ENCODE results near the gene APBB2. TPM values are rescaled to one million over a fixed set of nuclear protein-coding genes. Genes with fewer than 3 reads are reported as not detected.

The APBB2 gene
- total and polyA plus RNA-seq, 2 experiments from 2014 or later, result 35.8 to 74.8 TPM

DNA sequence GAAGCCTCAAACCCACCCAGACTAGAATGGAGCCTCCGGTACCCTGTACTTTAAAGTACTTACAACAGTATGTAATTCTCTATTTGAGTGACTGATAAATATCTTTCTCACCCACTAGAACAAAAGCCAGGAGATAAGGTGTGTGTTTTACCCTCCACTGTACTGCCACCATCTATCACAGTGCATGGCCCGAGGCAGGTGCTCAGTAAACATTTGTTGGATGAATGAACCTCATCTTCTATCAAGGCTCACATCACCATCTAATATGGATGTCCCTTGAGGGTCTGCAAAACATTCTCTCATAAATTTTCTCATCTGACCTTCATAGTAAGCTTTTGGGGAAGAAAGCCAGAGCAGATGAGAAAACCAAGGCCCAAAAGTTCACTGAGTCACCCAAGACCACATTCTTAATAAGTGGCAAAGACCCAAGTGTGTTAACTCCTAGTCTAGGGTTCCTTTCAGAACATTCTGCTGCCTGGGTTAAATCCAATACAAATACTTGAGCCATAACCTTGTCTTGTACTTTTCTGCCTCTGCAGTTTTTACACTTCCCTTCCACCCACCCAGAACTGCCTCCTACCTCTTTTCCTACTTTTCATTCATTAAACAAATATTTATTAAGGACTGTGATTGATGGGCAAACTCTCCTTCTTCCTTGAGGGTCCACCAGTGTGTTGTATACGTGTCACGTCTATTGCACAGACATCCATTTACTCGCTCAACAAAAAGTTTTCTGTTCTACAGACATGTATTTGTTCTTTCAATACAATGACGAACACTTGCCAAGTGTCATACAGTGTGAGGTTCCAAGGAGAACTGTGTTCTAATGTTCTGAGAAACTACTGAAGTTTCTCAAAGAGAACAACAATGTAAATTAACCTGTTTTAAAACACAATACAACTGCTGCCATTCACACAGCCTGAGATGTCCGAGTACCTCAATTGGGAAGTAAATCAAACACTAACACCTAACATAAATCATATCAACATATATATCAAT, 35.7 kb downstream of the APBB2 start (continued):
- TF ChIP-seq, protein P1, sequence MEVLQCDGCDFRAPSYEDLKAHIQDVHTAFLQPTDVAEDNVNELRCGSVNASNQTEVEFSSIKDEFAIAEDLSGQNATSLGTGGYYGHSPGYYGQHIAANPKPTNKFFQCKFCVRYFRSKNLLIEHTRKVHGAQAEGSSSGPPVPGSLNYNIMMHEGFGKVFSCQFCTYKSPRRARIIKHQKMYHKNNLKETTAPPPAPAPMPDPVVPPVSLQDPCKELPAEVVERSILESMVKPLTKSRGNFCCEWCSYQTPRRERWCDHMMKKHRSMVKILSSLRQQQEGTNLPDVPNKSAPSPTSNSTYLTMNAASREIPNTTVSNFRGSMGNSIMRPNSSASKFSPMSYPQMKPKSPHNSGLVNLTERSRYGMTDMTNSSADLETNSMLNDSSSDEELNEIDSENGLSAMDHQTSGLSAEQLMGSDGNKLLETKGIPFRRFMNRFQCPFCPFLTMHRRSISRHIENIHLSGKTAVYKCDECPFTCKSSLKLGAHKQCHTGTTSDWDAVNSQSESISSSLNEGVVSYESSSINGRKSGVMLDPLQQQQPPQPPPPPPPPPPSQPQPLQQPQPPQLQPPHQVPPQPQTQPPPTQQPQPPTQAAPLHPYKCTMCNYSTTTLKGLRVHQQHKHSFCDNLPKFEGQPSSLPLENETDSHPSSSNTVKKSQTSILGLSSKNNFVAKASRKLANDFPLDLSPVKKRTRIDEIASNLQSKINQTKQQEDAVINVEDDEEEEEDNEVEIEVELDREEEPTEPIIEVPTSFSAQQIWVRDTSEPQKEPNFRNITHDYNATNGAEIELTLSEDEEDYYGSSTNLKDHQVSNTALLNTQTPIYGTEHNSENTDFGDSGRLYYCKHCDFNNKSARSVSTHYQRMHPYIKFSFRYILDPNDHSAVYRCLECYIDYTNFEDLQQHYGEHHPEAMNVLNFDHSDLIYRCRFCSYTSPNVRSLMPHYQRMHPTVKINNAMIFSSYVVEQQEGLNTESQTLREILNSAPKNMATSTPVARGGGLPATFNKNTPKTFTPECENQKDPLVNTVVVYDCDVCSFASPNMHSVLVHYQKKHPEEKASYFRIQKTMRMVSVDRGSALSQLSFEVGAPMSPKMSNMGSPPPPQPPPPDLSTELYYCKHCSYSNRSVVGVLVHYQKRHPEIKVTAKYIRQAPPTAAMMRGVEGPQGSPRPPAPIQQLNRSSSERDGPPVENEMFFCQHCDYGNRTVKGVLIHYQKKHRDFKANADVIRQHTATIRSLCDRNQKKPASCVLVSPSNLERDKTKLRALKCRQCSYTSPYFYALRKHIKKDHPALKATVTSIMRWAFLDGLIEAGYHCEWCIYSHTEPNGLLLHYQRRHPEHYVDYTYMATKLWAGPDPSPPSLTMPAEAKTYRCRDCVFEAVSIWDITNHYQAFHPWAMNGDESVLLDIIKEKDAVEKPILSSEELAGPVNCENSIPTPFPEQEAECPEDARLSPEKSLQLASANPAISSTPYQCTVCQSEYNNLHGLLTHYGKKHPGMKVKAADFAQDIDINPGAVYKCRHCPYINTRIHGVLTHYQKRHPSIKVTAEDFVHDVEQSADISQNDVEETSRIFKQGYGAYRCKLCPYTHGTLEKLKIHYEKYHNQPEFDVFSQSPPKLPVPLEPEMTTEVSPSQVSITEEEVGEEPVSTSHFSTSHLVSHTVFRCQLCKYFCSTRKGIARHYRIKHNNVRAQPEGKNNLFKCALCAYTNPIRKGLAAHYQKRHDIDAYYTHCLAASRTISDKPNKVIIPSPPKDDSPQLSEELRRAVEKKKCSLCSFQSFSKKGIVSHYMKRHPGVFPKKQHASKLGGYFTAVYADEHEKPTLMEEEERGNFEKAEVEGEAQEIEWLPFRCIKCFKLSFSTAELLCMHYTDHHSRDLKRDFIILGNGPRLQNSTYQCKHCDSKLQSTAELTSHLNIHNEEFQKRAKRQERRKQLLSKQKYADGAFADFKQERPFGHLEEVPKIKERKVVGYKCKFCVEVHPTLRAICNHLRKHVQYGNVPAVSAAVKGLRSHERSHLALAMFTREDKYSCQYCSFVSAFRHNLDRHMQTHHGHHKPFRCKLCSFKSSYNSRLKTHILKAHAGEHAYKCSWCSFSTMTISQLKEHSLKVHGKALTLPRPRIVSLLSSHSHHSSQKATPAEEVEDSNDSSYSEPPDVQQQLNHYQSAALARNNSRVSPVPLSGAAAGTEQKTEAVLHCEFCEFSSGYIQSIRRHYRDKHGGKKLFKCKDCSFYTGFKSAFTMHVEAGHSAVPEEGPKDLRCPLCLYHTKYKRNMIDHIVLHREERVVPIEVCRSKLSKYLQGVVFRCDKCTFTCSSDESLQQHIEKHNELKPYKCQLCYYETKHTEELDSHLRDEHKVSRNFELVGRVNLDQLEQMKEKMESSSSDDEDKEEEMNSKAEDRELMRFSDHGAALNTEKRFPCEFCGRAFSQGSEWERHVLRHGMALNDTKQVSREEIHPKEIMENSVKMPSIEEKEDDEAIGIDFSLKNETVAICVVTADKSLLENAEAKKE (CRISPR knock-in tag; IDR thresholded peaks at IDR 0.05), result no peak
- no peak for TF ChIP-seq ETS1 (IDR thresholded peaks at IDR 0.05)
- TF ChIP-seq EZH2 (IDR thresholded peaks at IDR 0.05; ENCODE audit: low read depth, unreplicated experiment), result no peak
- TF ChIP-seq ZNF114 (CRISPR knock-in tag; IDR thresholded peaks at IDR 0.05), result no peak
- TF ChIP-seq POLR2AphosphoS5 (IDR thresholded peaks at IDR 0.05; ENCODE audit: low read depth), result no peak

- no peaks in the 10 kb centered on the region for H3F3A ChIP-seq (replicated peaks; ENCODE audit: low read depth)
- H3K79me2 ChIP-seq (replicated peaks; ENCODE audit: insufficient read depth), result peaks cover 75% of the 10 kb centered on the region
- no peaks in the 10 kb centered on the region for H3K36me3 Mint-ChIP-seq (ENCODE audit: low read depth)
- DNase-seq (ENCODE audit: low spot score) (no peak), ATAC-seq (no peak)
- H3K4me3 ChIP-seq, result no peak overlapping the region
- H4K20me1 ChIP-seq (replicated peaks; ENCODE audit: insufficient read depth), result no peaks in the 10 kb centered on the region
- H2AFZ ChIP-seq, result no peak overlapping the region
- no peak for TF ChIP-seq POLR2AphosphoS5 (IDR thresholded peaks at IDR 0.05; ENCODE audit: low read depth)
- TF ChIP-seq CREB1 (CRISPR knock-in tag; IDR thresholded peaks at IDR 0.05; ENCODE audit: low read depth), result no peak
- no peak for TF ChIP-seq EZH2phosphoT487 (IDR thresholded peaks at IDR 0.05; ENCODE audit: unreplicated experiment)
- H3K27me3 ChIP-seq (ENCODE audit: insufficient read depth), result no peaks in the 10 kb centered on the region
- no peaks in the 10 kb centered on the region for H3K9me3 Mint-ChIP-seq
- no peaks in the 10 kb centered on the region for H3K36me3 ChIP-seq (ENCODE audit: insufficient read depth)
- H3K4me1 Mint-ChIP-seq, result peaks cover 24% of the 10 kb centered on the region
- no peak overlapping the region for H3K4me2 ChIP-seq
- peaks cover 1% of the 10 kb centered on the region for H3K27me3 Mint-ChIP-seq (ENCODE audit: insufficient read depth, low read depth, poor library complexity)
- H3K27ac ChIP-seq (ENCODE audit: low read depth), result no peak overlapping the region
- H3K27ac Mint-ChIP-seq, result no peak overlapping the region
- no peaks in the 10 kb centered on the region for H3K9me2 ChIP-seq (ENCODE audit: insufficient read depth)
- H3K4me3 Mint-ChIP-seq, result no peak overlapping the region
- H3K4me1 ChIP-seq (ENCODE audit: insufficient read depth), result peaks cover 26% of the 10 kb centered on the region
Observed at GRCh38 chr4:41177016-41177415, 37.3 kb downstream of the APBB2 start.
